Pulmonary artery endothelial cell (primary cell): ENCODE results near the gene DICER1. TPM values are rescaled to one million over a fixed set of nuclear protein-coding genes. Genes with fewer than 3 reads are reported as not detected.
A peak's percentile ranks its signal among the peaks of the same experiment; 100 is the strongest.
"Not testable (repeated sequence)": the region's sequence is repeated elsewhere in the genome, so short reads cannot be mapped to it uniquely, and the experiment has no call there.

Experiments
- DNase-seq: peaks from one replicate; pipeline ENCODE4 v3.0.0-alpha.2; 2011; ENCODE audit warnings: low read depth, low spot score
- total RNA-seq: library from RNA; depleted of rRNA; stranded (reverse); fragments of >200 nt; gene quantifications from 2 replicates; pipeline ENCODE4 v1.2.3, GENCODE V29; 2014

The DICER1 gene
- total RNA-seq = 24.9 and 32.9 TPM in 2 replicates

GRCh38 chr14:95157327-95158189, at the start of gene DICER1:
DICER1 (minus strand) TSS chr14:95157529; CDS start chr14:95133458, 24,071 bp downstream.
- peak; percentile 67 for DNase-seq

- no peak for DNase-seq
Observed at GRCh38 chr14:95206534-95206933, 49.2 kb upstream of the DICER1 start.

- no peak for DNase-seq
Observed at GRCh38 chr14:95204705-95205104, 47.4 kb upstream of the DICER1 start.

- not testable (repeated sequence) for DNase-seq
Observed at GRCh38 chr14:95201745-95202144, 44.4 kb upstream of the DICER1 start.

GRCh38 chr14:95200404-95200803, 43.1 kb upstream of the DICER1 start:
- DNase-seq = no peak

- no peak for DNase-seq
Observed at GRCh38 chr14:95199298-95199983, 42.1 kb upstream of the DICER1 start.

GRCh38 chr14:95198320-95198719, 41.0 kb upstream of the DICER1 start:
- DNase-seq = no peak

GRCh38 chr14:95197551-95197950, 40.2 kb upstream of the DICER1 start:
- no peak for DNase-seq

- no peak for DNase-seq
Observed at GRCh38 chr14:95196826-95197545, 39.7 kb upstream of the DICER1 start.

- DNase-seq = no peak
Observed at GRCh38 chr14:95196268-95196667, 38.9 kb upstream of the DICER1 start.

GRCh38 chr14:95195031-95195430, 37.7 kb upstream of the DICER1 start:
- no peak for DNase-seq

- no peak for DNase-seq
Observed at GRCh38 chr14:95193081-95193480, 35.8 kb upstream of the DICER1 start.

- no peak for DNase-seq
Observed at GRCh38 chr14:95192311-95192710, 35.0 kb upstream of the DICER1 start.

GRCh38 chr14:95191445-95192199, 34.3 kb upstream of the DICER1 start:
- DNase-seq = no peak

GRCh38 chr14:95190857-95191256, 33.5 kb upstream of the DICER1 start:
- DNase-seq = no peak

- DNase-seq = no peak
Observed at GRCh38 chr14:95190346-95190840, 33.1 kb upstream of the DICER1 start.

- no peak for DNase-seq
Observed at GRCh38 chr14:95189367-95190132, 32.2 kb upstream of the DICER1 start.

GRCh38 chr14:95188380-95188779, 31.1 kb upstream of the DICER1 start:
- DNase-seq = no peak

GRCh38 chr14:95185767-95186392, 28.6 kb upstream of the DICER1 start:
- DNase-seq = no peak
